Pulmonary artery endothelial cell (primary cell): ENCODE results near the gene SMIM41. TPM values are rescaled to one million over a fixed set of nuclear protein-coding genes. Genes with fewer than 3 reads are reported as not detected.

Source experiments
- total RNA-seq: library from RNA; depleted of rRNA; stranded (reverse); fragments of >200 nt; gene quantifications from 2 replicates; pipeline ENCODE4 v1.2.3, GENCODE V29; 2014

Gene SMIM41
- total RNA-seq, 1 donor from 2014 or later, result 0.07 TPM

Other genes starting within 250 kb of the SMIM41 start
- 0.18 and 0.53 TPM in 2 replicates for gene FIGNL2, start 231.0 kb upstream of the SMIM41 start, total RNA-seq
- 0.07 and 0.20 TPM in 2 replicates for gene ANKRD33, start 191.6 kb upstream of the SMIM41 start, total RNA-seq
- gene ACVRL1, start 172.2 kb upstream of the SMIM41 start, total RNA-seq, result 439 and 664 TPM in 2 replicates
- 20.5 and 23.6 TPM in 2 replicates for gene ACVR1B, start 128.0 kb upstream of the SMIM41 start, total RNA-seq
- gene TAMALIN, start 72.8 kb upstream of the SMIM41 start, total RNA-seq, result 42.7 and 42.8 TPM in 2 replicates
- 1.1 and 1.5 TPM in 2 replicates for gene NR4A1, start 28.3 kb upstream of the SMIM41 start, total RNA-seq
- 70.2 and 92.9 TPM in 2 replicates for gene ATG101, start 9.7 kb upstream of the SMIM41 start, total RNA-seq
- gene KRT80, start 112.3 kb downstream of the SMIM41 start, total RNA-seq, result 2.0 and 4.9 TPM in 2 replicates
- 288 and 399 TPM in 2 replicates for gene KRT7, start 153.5 kb downstream of the SMIM41 start, total RNA-seq
- 0.07 TPM in 1 of 2 replicates, not detected in the other for gene KRT86, start 194.9 kb downstream of the SMIM41 start, total RNA-seq
- gene KRT81, start 211.8 kb downstream of the SMIM41 start, total RNA-seq, result not detected in 2 replicates
- gene KRT83, start 241.7 kb downstream of the SMIM41 start, total RNA-seq, result not detected in 2 replicates